ENCODE results near the gene SAMD4A.

DNA sequence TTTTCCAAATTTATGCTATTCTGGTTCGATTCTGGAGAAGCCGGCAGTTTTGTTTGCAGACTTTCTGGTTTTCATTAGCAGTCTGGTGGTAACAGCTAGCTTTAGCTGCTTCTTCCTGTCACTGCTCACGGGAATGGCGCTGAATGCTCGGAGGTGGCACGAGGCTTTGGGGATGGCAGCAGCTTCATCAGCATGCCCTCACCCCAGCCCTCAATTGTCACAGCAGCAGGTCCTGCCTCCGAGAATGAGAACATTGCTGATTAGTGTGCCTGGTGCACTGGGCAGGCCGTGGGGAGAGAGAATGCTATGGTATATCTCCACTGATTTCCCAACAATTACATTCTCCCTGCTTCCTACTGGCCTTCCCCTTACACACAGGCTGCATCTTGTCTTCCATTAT lies 73.6 kb downstream of the SAMD4A start:
- TF ChIP-seq CTCF (IDR thresholded peaks at IDR 0.05): no peak
- no peak for TF ChIP-seq POLR2A (IDR thresholded peaks at IDR 0.05)
